Activated T-helper 17 cell treated with anti-CD3 and anti-CD28 coated beads, Interleukin-2, amount 50 U/mL, for 72 hours (primary cell): ENCODE results near the gene ALDH3B2. TPM values are rescaled to one million over a fixed set of nuclear protein-coding genes. Genes with fewer than 3 reads are reported as not detected.
"Not testable (repeated sequence)": the region's sequence is repeated elsewhere in the genome, so short reads cannot be mapped to it uniquely, and the experiment has no call there.

ENCODE experiments used
- ATAC-seq: fragments of 150-1000 bp; cut with Tn5 transposase; replicated peaks from 2 replicates; pipeline ENCODE4 v1.10.0; 2021; ENCODE audit warnings: mild to moderate bottlenecking, moderate library complexity
- H3K27ac Mint-ChIP-seq: one replicate; pipeline ENCODE4 v1.8.0; 2022; ENCODE audit warnings: mixed read lengths
- H3K27me3 Mint-ChIP-seq: one replicate; pipeline ENCODE4 v1.8.0; 2022; ENCODE audit warnings: mixed read lengths
- H3K36me3 Mint-ChIP-seq: one replicate; pipeline ENCODE4 v1.8.0; 2022; ENCODE audit warnings: low read depth, mild to moderate bottlenecking, mixed read lengths
- H3K4me1 Mint-ChIP-seq: one replicate; pipeline ENCODE4 v1.8.0; 2022; ENCODE audit warnings: mixed read lengths
- H3K4me3 Mint-ChIP-seq: one replicate; pipeline ENCODE4 v1.8.0; 2022; ENCODE audit warnings: mild to moderate bottlenecking, mixed read lengths
- H3K9me3 Mint-ChIP-seq: one replicate; pipeline ENCODE4 v1.8.0; 2022; ENCODE audit warnings: mixed read lengths
- total RNA-seq, 2 donors: library from RNA; stranded (reverse); gene quantifications; one replicate each; pipeline ENCODE4 v1.2.3, GENCODE V29; 2022

The ALDH3B2 gene
- total RNA-seq, 2 donors from 2014 or later, result not detected

- Mint-ChIP-seq H3K36me3 (no peaks in the 10 kb centered on the region), H3K9me3 (no peaks in the 10 kb centered on the region), H3K27ac (peak overlapping the region; percentile 72), H3K4me3 (peak overlapping the region; percentile 71), H3K4me1 (peaks cover 8% of the 10 kb centered on the region), H3K27me3 (no peaks in the 10 kb centered on the region)
- peak; percentile 27 for ATAC-seq
These were observed 28.6 kb downstream of the ALDH3B2 start for GRCh38 chr11:67645521-67646461.

DNA sequence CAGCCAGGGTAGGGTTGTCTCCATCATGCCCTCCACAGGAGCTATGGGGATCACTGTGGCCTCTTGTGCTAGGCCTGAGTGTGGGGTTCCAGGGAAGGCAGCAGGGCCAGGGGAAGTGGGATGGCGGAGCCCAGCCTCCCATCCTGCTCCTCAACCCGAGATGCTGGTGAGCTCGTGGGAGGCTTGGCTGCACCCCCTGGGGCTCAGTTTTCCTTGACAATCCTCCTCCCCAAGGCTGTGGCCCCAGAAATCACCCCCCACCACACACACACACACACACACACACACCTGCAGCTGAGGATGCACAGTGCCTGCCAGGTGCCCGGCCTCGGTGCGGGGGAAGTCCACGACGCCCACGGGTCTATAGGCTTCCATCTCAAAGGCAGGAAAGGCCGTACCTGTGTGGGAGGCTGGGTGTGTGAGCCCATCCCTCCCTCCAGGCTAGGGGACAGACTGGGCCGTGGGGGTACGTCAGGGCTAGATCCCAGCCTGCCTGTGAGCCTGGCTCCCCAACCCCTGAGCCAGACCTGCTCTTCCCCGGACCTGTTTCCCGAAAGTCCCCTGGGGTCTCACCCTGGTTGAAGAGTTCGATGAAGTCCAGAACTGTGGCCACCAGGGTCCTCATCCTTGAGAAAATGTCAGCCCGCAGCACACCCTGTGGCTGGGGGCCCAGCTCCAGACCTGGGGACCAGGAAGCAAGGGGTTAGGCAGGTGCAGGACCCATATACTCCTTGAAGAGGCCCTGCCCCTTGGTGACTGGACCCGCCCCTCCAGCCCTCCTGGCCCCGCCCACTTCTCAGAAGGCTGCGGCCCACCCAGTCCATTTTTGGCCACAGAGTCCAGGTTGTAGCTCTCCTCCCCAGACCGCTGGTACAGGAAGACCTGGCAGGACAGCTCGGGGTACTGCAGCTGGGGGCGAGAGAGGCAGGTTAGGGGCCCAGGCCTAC, 29.7 kb downstream of the ALDH3B2 start:
- no peak overlapping the region for H3K27ac Mint-ChIP-seq
- no peaks in the 10 kb centered on the region for H3K27me3 Mint-ChIP-seq
- no peaks in the 10 kb centered on the region for H3K9me3 Mint-ChIP-seq
- H3K36me3 Mint-ChIP-seq, result no peaks in the 10 kb centered on the region
- peaks cover 8% of the 10 kb centered on the region for H3K4me1 Mint-ChIP-seq
- H3K4me3 Mint-ChIP-seq, result no peak overlapping the region
- ATAC-seq, result no peak

DNA sequence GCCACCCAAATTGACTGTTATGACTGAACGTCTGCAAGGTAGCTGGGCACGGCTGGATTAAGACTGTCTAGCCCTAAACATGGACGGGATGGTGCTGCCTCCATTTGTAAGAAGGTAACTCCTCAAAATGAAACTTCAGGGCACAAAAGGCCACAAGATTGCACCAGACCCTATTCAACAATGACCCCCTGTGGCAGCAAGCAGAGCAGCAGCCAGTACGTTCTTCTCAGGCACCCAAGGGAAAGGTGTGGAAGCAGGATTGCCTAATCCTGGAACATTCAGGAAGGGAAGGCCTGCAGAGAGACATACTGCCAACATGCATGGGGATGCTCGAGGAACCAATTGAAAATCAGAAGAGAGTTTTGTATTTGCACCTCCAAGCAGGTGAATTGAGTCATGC, 30.4 kb downstream of the ALDH3B2 start:
- no peaks in the 10 kb centered on the region for H3K27me3 Mint-ChIP-seq
- no peak for ATAC-seq
- no peaks in the 10 kb centered on the region for H3K9me3 Mint-ChIP-seq
- no peaks in the 10 kb centered on the region for H3K36me3 Mint-ChIP-seq
- H3K4me1 Mint-ChIP-seq, result peaks cover 8% of the 10 kb centered on the region
- H3K4me3 Mint-ChIP-seq, result no peak overlapping the region
- no peak overlapping the region for H3K27ac Mint-ChIP-seq

DNA sequence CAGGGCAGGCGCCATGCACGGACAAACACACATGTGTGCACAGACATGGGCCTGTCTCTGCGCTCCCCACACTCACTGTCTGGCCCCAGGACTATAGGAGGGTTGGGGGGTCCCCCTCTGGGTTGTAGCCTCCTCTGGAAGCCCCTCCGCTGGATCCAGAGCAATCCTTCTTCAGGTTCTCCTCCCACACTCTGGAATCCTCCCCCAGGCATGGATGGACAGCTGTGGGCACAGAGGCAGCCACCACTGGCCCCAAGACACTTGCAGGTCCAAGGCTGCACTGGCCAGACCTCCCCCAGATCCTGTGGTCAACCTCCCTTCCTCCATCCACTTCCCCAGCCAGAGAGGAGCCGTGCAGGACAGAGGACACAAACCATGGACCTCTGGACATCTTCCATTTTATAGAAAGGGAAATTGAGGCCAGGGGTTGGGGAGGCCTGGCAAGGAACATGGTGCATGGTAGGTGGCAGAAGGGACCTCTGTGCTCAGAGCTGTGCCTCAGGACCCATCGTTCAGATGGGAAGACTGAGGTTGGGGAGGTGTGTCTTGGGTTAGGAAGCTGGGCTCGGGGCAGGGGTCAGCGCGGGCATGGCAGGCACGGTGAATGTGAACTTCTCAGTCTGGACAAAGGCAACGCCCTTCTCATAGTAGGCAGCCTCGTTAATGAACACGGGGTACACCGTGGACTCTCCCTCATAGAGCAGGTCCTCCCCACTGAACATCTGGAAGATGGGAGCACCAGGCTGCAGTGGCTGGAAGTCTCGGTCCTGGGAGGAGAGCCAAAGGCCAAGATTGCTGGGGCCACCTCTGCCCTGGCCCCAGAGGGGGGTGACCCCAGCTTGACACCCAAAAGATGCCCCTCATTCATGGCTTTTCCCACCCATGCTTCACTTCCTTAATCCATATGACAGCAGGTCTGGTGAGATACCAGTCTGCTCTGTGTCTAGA, 32.0 kb downstream of the ALDH3B2 start:
- Mint-ChIP-seq H3K27ac (no peak overlapping the region), H3K4me1 (peaks cover 8% of the 10 kb centered on the region), H3K27me3 (peaks cover 3% of the 10 kb centered on the region), H3K36me3 (no peaks in the 10 kb centered on the region), H3K4me3 (no peak overlapping the region), H3K9me3 (no peaks in the 10 kb centered on the region)
- no peak for ATAC-seq

DNA sequence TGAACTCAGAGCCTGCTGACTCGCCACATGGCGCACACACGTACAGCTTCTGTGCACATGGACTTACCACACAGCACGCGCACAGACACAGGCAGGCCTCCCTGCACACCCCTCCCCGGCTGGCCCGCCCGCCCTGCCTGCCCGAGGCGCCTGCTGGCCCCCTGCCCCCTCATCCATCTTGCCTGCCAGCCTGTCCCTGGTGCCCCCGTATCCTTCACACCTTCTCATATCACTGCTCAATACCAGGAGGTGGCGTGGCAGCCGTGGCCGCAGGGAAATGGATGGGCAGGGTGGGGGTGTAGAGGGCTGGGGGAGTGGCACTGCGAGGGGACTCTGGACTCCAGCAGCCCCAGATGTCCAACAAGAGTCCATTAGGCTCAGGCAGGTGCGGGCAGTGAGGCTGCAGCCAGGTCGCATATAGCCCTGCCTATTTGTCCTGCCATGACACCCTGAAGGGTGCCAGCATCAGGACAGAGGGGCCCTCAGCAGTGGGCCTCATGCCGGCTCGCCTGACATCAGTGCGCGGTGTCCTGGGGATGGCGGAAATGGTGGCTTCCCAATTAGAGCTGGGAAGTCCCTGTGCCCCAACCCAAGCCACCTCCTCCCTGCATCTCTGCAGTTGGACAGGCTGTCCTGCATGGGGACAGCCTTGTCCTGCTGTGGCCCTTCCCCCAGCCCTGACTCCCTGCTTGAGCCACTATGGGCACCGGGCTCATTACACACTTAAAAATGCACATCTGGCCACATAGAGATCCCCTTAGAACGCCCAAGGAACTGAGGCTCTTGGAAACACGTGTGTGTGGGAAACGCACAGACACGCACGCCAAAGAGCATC, 32.9 kb downstream of the ALDH3B2 start:
- peaks cover 3% of the 10 kb centered on the region for H3K27me3 Mint-ChIP-seq
- peaks cover 6% of the 10 kb centered on the region for H3K4me1 Mint-ChIP-seq
- no peak overlapping the region for H3K27ac Mint-ChIP-seq
- no peaks in the 10 kb centered on the region for H3K9me3 Mint-ChIP-seq
- no peak for ATAC-seq
- H3K36me3 Mint-ChIP-seq, result no peaks in the 10 kb centered on the region
- no peak overlapping the region for H3K4me3 Mint-ChIP-seq

- Mint-ChIP-seq H3K4me1 (no peaks in the 10 kb centered on the region), H3K9me3 (no peaks in the 10 kb centered on the region), H3K36me3 (no peaks in the 10 kb centered on the region), H3K27me3 (peaks cover 3% of the 10 kb centered on the region), H3K27ac (no peak overlapping the region), H3K4me3 (no peak overlapping the region)
- no peak for ATAC-seq
These were observed 33.6 kb downstream of the ALDH3B2 start for GRCh38 chr11:67640758-67641337.

DNA sequence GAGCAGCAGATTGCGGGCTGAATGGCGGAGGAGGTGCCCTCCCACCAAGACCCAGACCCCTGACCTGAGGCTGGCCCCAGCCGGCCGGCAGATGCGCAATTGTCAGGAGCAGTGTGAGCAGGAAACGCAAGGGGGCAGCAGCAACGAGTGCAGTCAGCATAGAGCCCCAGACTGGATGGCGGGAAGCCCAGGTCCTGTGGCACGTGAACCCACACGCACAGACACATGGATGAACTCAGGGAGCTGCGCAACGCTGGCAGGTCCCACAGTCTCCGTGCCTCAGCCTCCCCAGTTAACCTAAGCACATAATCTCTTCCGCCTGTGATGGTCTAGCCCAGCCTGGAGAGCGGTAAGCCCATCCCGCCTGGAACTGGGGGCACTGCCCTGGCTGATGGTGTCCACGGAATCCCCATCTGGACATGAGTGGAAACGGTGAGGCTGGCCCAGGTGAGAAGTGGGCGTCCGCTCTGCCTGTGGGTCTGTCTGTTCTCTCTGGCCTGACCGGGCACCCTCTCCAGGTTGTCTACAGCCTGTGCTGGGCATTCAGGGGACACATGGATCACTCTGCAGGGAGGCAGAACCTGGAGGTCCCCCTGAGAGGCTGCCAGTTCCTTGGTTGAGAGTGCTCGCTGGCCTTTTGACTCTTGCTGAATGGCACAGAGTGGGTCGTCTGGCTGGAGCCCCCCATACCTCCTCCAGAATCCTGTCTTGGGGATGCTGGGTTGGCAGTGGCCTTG, 34.2 kb downstream of the ALDH3B2 start:
- Mint-ChIP-seq H3K4me3 (no peak overlapping the region), H3K27ac (no peak overlapping the region), H3K4me1 (no peaks in the 10 kb centered on the region), H3K9me3 (no peaks in the 10 kb centered on the region), H3K27me3 (peaks cover 3% of the 10 kb centered on the region), H3K36me3 (no peaks in the 10 kb centered on the region)
- peak; percentile 78 for ATAC-seq

DNA sequence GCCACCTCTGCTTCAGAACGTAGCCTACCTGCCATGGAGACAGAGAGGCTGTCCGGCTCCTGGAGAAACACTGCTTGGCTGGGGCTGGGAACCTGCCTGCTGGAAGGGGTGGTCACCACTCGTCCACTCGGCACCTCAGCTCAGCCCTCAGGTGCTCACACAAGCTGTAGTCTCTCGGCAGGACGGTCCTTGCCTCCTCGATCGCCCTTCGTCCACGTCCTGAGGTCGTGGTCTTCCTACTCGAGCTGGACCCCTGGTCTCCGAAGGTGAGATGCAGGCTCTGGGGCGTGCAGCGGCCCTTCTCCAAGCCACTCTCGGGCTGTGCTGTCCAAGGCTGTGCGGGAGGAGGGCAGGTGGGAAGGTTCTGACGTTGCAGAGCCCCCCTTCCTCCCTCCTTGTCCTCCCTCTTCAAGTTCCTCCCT, 35.0 kb downstream of the ALDH3B2 start, which contains the start of gene TBX10:
Gene TBX10, minus strand, starts transcription at position 326 of the 422 bp plus-strand sequence. Its CDS starts 291 bp downstream, at position 35.
- no peak for ATAC-seq
- H3K4me1 Mint-ChIP-seq, result no peaks in the 10 kb centered on the region

DNA sequence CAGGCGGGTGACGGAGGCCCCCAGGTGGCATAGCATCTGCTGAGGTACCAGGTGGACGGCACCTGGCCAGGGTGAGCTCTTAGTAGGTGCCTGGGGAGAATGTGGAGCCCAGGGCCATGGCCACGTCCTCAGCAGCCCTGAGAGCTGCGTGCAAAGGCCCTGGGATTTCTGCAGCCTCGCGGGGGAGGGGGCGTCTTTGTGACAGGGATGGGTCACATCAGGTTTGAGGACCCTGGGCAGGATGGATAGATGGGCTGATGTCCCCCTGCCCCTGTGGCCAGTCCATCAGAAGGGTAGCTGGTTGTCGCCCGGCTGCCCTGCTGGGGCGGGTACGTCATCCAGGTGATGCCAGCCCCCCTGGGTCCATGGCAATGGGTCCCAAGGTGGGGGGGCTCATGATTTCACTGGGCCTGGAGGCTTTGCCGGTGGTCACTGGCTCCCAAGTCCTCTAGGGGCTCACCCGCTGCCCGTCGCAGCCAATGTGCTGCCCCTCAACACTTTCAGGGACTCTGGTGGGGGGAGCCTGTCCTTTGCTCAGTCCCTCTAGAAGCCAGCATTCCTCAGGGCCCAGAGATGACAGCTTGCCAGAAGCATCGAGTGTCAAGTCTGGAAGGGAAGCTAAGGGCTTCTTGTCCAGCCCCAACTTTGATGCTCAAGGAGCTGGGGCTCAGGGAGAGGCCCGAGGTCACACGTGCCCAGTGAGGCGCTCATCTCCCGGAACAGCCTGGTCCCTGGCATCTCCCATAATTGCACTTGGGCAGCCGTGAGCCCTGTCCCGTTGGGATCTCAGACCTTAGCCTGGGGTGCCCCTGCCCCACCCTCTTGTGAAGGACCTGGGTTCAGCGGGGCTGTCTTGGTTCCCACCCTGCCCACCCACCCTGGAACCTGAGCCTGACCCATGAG, 35.6 kb downstream of the ALDH3B2 start:
- no peak for ATAC-seq
- Mint-ChIP-seq H3K4me1 (no peaks in the 10 kb centered on the region), H3K4me3 (no peak overlapping the region), H3K27me3 (peaks cover 3% of the 10 kb centered on the region), H3K9me3 (no peaks in the 10 kb centered on the region), H3K36me3 (no peaks in the 10 kb centered on the region), H3K27ac (no peak overlapping the region)

More for the DNA sequence above, 35.0 kb downstream of the ALDH3B2 start, which contains the start of gene TBX10:
- Mint-ChIP-seq H3K36me3 (no peaks in the 10 kb centered on the region), H3K27ac (no peak within 1 kb of the TSS), H3K27me3 (peaks cover 3% of the 10 kb centered on the region), H3K4me3 (no peak within 1 kb of the TSS), H3K9me3 (no peaks in the 10 kb centered on the region)

- H3K9me3 Mint-ChIP-seq, H3K4me1 Mint-ChIP-seq, H3K4me3 Mint-ChIP-seq, ATAC-seq, H3K27me3 Mint-ChIP-seq, H3K36me3 Mint-ChIP-seq, H3K27ac Mint-ChIP-seq: not testable (repeated sequence)
These were observed 37.0 kb downstream of the ALDH3B2 start for GRCh38 chr11:67637441-67637840.

DNA sequence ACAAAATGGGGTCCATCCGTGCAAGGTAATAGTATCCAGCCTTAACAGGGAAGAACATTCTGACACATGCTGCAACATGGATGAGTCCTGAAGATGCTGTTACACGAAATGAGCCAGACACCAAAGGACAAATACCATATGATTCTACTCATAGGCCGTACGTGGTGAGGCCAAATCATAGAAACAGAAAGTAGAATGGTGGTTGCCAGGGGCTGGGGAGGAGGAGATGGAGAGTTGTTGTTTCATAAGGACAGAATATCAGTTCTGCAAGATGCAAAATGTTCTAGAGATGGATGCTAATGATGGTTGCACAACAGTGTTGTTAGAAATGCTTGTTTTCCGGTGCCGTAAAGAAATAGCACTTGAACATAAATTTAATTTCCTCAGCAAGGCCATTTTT, 37.5 kb downstream of the ALDH3B2 start:
- Mint-ChIP-seq H3K9me3 (no peaks in the 10 kb centered on the region), H3K36me3 (no peaks in the 10 kb centered on the region), H3K4me3 (no peak overlapping the region), H3K27ac (no peak overlapping the region), H3K27me3 (peaks cover 3% of the 10 kb centered on the region), H3K4me1 (no peaks in the 10 kb centered on the region)
- no peak for ATAC-seq

GRCh38 chr11:67635231-67635521, 39.2 kb downstream of the ALDH3B2 start:
- no peaks in the 10 kb centered on the region for H3K36me3 Mint-ChIP-seq

More at GRCh38 chr11:67635231-67635521, 39.2 kb downstream of the ALDH3B2 start:
- Mint-ChIP-seq H3K4me3 (no peak overlapping the region), H3K27ac (no peak overlapping the region), H3K4me1 (no peaks in the 10 kb centered on the region), H3K9me3 (no peaks in the 10 kb centered on the region), H3K27me3 (peaks cover 3% of the 10 kb centered on the region)
- ATAC-seq, result no peak
